HG03196 (cell line): ENCODE data around the gene CHGA.

ENCODE experiments used
- ATAC-seq: cut with Tn5 transposase; IDR thresholded peaks from one replicate; pipeline ENCODE4 v1.9.1; 2021; ENCODE audit not compliant: unreplicated experiment

CHGA gene

GRCh38 chr14:92959761-92960680 lies 37.1 kb downstream of the CHGA start:
- ATAC-seq = no peak

- ATAC-seq = no peak
Measured at GRCh38 chr14:92960706-92961566, 38.0 kb downstream of the CHGA start.

- no peak for ATAC-seq
Measured at GRCh38 chr14:92961567-92961855, 38.6 kb downstream of the CHGA start.

GRCh38 chr14:92962031-92962830 lies 39.3 kb downstream of the CHGA start:
- ATAC-seq = no peak

GRCh38 chr14:92962831-92963095 lies 39.8 kb downstream of the CHGA start:
- ATAC-seq = no peak

GRCh38 chr14:92963301-92964123 lies 40.6 kb downstream of the CHGA start:
- ATAC-seq = no peak

- ATAC-seq = no peak
Measured at GRCh38 chr14:92964124-92965109, 41.5 kb downstream of the CHGA start.

- no peak for ATAC-seq
Measured at GRCh38 chr14:92965281-92965680, 42.3 kb downstream of the CHGA start.

GRCh38 chr14:92967346-92967926 lies 44.5 kb downstream of the CHGA start:
- no peak for ATAC-seq

GRCh38 chr14:92968291-92969020 lies 45.5 kb downstream of the CHGA start:
- no peak for ATAC-seq

- ATAC-seq = no peak
Measured at GRCh38 chr14:92969430-92969829, 46.5 kb downstream of the CHGA start.

- ATAC-seq = no peak
Measured at GRCh38 chr14:92969871-92970270, 46.9 kb downstream of the CHGA start.

- ATAC-seq = no peak
Measured at GRCh38 chr14:92970271-92970670, 47.3 kb downstream of the CHGA start.

GRCh38 chr14:92971601-92972180 lies 48.7 kb downstream of the CHGA start:
- ATAC-seq = no peak

GRCh38 chr14:92973261-92973797 lies 50.4 kb downstream of the CHGA start:
- no peak for ATAC-seq

GRCh38 chr14:92973798-92974372 lies 50.9 kb downstream of the CHGA start:
- ATAC-seq = no peak

- no peak for ATAC-seq
Measured at GRCh38 chr14:92974541-92975345, 51.8 kb downstream of the CHGA start.
